ENCODE results near the gene SEMA3G.

DNA sequence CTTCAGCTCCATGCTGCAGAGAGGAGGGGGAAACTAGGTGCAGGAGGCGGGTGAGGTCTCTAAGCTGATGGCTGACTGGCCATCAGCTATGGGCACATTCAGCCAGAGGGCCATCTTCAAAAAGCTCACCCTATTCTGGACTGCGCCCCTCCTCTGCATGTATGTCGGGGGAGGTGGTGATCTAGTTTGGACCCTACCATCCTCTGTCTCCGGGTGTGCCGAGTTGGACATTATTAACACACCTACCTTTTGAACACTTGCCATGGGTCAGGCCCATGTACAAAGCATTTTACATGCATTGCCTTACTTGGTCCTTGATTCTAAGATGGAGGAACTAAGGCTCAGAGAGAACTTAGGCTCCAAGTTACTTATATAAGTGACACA, 11.9 kb upstream of the SEMA3G start:
- TF ChIP-seq CTCF (conservative IDR thresholded peaks at IDR 0.05; ENCODE audit: low read length) (no peak), EZH2phosphoT487 (IDR thresholded peaks at IDR 0.05; ENCODE audit: borderline replicate concordance) (no peak)

All from Loucy (cell line).